ENCODE data around the gene CLDN6.

Gene CLDN6

DNA sequence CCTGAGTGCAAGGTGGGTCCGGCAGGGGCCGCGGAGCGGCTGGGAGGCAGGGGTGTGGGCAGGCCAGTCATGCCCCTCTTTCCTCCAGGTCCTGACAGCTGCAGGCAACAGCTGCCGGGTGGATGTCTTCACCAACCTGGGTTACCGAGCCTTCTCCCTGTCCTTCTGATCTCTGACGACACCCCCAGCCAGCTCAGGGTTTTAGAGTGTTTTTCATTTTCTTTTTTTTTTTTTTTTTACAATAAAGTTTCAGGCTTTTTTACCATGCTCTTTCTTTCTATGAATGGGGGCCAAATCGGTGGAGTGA lies 9.5 kb upstream of the CLDN6 start:
- DNase-seq, result no peak

DNA sequence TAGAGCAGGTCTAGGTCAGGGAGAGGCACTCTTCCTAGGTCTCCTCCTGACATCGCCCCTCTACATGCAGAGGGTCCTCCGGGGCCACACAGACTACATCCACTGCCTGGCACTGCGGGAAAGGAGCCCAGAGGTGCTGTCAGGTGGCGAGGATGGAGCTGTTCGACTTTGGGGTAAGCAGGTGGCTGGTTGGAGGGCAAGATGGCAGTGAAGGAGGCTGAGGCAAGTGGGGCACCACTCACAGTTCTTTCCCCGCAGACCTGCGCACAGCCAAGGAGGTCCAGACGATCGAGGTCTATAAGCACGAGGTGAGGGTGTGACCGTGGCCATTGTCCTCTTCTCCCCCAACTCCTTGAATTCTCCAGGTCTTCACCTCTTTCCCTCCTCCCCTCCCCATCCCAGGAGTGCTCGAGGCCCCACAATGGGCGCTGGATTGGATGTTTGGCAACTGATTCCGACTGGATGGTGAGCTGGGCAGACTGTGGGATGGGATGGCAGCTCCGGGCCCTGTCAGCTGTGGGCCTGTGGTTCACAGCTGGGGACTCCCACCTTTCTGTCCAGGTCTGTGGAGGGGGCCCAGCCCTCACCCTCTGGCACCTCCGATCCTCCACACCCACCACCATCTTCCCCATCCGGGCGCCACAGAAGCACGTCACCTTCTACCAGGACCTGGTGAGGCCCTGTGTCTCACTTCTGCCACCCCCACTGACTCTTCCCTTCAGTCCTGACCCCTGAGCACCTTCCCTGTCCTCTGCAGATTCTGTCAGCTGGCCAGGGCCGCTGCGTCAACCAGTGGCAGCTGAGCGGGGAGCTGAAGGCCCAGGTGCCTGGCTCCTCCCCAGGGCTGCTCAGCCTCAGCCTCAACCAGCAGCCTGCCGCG lies 8.9 kb upstream of the CLDN6 start:
- DNase-seq, result no peak

DNA sequence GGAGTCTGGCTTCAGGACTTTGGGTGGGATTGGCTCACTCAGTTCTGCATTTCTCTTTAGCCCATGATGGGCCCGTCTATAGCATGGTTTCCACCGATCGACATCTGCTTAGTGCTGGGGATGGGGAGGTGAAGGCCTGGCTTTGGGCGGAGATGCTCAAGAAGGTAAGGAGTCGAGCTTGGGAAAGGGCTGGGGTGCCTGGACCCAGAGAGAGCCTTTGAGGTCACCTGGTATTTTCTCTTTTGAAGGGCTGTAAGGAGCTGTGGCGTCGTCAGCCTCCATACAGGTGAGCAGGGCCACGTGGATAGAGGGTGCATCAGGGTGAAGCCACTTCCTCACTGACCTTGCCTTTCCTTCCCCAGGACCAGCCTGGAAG lies 8.0 kb upstream of the CLDN6 start:
- no peak for DNase-seq

DNA sequence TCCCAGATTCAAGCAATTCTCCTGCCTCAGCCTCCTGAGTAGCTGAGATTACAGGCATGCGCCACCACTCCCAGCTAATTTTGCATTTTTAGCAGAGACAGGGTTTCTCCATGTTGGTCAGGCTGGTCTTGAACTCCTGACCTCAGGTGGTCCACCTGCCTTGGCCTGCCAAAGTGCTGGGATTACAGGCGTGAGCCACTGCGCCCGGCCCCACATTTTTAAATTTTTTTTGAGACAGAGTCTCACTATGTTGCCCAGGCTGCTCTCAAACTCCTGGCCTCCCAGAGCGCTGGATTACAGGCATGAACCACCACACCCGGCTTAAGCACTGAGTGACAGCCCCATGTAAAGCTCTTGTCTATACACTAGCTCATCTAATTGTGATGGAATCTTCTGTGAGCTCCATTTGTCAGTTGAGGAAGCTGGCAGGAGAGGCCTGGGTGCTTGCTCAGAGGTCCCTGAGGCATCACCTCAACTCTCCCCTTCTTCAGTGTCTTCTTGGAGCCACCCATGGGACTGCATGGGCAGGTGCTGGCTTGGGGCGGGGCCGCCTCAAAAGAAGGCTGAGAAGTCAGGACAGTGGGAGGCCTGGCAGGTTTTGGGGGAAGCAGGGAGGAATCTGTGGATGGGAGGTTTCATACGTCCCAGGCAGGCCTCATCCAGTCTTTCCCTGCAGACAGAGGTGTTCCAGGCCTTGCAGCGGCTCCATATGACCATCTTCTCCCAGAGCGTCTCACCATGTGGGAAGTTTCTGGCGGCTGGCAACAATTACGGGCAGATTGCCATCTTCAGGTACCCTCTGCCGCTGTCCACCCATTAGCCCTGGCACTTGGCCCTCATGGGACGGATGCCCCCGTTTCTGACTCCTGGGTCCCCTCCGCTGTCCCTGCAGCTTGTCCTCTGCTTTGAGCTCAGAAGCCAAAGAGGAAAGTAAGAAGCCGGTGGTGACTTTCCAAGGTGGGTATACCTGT lies 7.3 kb upstream of the CLDN6 start:
- no peak for DNase-seq

DNA sequence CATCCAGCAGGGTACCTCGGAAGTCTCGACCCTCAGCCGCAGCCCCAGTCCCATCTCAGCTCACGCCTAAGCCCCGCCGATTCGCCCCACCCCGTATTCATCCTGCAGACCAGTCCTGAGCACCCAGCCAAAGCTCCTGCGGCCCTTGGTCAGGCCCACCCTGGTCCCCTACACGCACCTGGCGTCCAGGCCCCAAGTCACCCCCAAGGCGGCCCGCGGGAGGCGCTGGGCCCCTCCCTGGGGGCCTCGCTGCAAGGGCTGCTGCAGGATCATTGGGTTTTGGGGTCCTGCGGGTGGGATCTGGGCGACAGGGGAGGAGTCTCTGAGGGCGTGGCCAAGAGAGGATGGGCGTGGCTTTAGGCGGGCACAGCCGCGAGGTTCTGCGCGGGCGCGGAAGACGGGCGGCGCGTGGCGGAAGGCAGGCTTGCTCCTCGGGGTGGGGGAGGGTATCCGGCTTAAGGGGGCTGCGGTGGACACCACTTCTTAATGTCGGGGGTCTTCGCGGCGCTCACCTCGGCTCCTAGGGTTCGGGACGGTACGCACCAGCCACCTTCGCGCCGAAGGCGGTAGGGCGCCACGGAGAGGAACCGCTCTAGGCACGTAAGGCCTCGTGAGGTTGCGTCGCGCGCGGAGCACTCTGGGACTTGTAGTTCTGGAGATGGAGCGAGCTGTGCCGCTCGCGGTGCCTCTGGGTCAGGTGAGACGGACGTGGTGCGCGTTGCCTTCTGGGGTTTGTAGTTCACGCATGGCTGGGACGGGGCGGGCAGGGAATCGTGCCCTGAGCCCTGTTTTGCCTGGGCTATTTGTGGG lies 5.9 kb upstream of the CLDN6 start, which contains the start of the genes HCFC1R1 and THOC6:
Gene HCFC1R1 (minus strand): TSS at position 274 of the 810 bp plus-strand sequence. CDS start 1 bp downstream, at position 273.
Gene THOC6 (plus strand): TSS at position 367 of the 810 bp plus-strand sequence. CDS start 292 bp downstream, at position 659.
- peak; percentile 98 for DNase-seq

DNA sequence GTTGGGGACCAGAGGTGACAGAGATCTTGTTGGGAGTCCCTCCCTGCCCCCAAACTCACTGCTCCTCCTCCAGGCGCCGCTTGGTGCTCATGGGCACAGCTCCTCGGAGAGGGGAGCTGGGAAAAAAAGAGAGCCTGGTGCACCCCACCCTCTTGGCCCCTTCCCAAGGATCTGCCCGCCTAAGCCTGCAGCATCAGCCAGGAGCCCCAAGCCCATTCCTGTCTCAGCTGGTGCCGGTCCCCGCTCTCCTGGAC lies 5.4 kb upstream of the CLDN6 start:
- DNase-seq, result no peak

DNA sequence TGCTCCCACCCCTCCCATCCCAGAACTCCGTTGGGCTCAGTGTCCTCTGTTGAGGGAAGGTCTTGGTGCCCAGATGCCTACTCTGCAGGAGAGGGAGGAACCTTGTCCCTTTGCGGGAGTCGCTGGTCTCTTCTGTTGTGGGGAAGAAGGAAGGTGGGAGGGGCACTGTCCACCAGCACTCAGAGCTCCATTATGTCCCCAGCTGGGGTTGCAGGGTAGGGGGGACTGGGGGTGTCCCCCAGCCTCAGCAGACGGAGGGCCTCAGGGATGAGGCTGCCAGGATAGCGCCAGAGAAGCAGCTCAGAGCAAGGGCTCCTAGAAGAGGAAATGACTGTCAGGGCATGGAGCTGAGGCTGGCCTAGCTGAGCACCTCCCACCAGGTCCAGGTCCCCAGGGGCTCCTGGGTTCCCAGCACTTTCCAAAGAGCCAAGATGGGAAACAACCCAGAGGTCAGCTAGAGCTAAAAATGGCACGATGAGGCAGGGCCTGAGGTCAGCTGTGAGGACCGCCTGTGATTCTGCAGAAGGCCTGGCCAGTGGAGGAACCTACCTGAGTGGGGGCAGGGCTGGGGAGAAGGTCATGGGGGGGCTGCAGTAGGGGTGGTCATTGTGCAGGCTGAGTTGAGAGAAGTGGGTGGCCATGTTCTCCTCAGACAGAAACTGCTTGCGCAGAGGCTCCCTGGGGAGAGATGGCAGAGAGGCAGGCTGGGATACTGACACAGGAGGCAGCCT lies 4.9 kb upstream of the CLDN6 start:
- no peak for DNase-seq

DNA sequence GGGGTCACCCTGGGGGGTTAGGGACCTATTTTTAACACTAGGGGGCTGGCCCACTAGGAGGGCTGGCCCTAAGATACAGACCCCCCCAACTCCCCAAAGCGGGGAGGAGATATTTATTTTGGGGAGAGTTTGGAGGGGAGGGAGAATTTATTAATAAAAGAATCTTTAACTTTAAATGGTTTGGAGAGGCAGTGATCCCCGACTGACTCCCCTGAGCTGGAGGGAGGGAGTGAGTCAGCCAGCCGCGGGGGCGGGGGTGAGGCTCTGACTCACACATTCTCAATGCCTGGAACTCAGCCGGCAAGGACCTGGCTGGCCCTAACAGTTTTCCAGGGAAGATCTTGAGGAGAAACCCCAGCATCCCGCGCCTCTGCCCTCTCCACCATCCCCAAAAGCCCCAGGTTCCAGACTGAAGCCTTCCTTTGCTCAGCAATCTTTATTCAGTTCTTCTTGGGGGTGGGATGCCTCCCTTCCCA lies 4.3 kb upstream of the CLDN6 start:
- no peak for DNase-seq

DNA sequence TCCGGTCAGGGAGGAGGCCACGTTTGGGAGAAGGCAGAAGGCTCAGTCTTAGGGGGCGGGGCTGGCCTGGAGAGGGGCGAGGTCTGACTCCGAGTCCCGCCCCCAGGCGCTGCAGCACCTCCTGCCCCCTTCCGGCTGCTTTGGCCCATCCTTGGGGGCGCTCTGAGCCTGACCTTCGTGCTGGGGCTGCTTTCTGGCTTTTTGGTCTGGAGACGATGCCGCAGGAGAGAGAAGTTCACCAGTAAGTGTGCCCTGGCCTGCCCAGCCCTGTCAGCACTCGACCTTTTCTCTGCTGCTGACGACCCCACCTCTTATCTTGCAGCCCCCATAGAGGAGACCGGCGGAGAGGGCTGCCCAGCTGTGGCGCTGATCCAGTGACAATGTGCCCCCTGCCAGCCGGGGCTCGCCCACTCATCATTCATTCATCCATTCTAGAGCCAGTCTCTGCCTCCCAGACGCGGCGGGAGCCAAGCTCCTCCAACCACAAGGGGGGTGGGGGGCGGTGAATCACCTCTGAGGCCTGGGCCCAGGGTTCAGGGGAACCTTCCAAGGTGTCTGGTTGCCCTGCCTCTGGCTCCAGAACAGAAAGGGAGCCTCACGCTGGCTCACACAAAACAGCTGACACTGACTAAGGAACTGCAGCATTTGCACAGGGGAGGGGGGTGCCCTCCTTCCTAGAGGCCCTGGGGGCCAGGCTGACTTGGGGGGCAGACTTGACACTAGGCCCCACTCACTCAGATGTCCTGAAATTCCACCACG lies 3.6 kb upstream of the CLDN6 start:
- peak; percentile 77 for DNase-seq

DNA sequence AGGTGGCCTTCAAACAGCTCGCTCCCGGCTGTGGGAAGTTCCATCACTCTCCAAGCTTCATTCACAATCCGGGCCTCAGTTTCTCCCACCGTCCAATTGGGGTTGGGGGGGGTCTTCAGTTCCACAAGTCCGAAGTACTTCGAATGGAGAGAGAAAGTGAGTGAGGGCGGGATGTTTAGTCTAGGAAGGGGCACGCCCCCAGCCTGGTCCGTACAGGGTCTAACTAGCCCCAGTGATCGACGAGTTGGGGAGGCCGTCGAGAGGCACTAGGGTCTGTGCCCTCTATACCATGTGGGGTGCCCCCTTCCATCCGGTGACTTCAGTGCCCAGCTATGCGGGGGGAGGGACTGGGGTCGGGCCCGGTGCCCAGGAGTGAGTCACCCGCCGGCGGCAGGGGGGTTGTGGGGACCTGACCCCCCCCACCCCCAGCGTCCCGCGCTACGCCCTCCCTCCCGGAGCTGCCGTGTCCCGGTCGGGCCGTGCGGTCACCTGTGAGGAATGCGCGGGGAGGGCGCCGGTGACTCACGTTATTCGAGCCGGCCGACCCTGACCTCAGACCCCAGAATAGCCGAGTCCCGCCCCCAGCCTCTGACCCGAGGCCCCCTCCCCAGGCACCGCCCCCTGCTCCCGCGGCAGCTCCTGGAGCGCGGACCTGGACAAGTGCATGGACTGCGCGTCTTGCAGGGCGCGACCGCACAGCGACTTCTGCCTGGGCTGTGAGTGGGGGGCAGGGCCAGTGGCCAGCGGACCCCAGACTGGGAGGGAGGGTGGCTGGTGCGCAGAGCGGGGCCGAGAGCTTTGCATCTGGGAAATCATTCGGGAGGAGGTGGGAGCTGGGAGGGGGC lies 2.8 kb upstream of the CLDN6 start:
- DNase-seq, result no peak

DNA sequence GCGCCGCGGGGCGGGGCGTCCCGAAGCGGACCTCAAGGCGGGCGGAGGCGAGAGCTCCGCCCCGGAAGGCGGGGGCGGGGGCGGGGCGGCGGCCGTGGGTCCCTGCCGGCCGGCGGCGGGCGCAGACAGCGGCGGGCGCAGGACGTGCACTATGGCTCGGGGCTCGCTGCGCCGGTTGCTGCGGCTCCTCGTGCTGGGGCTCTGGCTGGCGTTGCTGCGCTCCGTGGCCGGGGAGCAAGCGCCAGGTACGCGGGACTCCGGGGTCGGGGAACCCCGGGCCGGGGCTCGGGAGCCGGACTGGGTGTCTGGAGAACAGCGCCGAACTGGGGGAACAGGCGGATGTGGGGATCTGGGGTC lies 2.2 kb upstream of the CLDN6 start, which contains the start of gene TNFRSF12A:
Gene TNFRSF12A (plus strand): TSS at position 122 of the 357 bp plus-strand sequence. CDS start 30 bp downstream, at position 152.
- DNase-seq, result peak; percentile 74

DNA sequence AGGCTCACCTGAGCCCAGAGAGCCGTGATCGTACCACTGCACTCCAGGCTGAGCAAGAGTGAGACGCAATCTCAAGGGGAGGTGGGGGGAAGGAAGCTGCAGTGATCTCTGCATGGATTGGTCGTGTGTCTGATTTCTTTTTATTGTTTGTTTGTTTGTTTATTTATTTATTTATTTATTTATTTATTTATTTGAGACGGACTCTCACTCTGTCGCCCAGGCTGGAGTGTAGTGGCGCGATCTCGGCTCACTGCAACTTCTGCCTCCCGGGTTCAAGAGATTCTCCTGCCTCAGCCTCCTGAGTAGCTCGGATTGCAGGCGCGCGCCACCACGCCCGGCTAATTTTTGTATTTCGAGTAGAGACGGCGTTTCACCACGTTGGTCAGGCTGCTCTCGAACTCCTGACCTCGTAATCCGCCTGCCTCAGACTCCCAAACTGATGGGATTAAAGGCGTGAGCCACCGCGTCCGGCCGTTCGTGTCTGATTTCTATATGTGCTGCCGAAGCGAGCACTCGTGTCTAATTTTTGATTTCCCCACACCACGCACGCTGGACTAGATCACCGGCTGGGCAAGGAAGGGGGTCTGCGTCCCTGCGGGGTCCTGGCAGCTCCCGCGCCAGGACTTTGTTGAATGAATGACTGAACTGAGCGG lies 1.7 kb upstream of the CLDN6 start:
- DNase-seq, result no peak

DNA sequence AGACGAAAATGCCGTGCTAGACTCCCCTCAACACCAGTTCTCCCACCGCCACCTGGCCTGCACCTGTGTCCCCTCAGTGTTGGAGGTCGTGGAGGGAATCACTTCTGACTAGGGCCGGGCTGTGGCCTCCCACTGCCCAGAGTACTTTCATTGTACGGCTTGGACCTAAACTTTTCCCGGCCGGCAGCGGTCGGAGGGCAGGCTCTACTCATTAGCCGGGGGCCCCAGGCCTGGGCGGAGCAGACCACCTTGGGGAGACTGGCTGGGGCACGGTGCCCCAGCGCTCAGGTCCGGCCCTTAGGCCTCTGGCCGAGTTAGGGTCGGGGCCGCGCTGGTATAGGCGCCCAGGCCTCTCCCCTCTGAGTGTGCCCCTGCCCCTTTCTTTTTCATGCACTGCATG lies 639 bp downstream of the CLDN6 start:
- DNase-seq, result no peak

DNA sequence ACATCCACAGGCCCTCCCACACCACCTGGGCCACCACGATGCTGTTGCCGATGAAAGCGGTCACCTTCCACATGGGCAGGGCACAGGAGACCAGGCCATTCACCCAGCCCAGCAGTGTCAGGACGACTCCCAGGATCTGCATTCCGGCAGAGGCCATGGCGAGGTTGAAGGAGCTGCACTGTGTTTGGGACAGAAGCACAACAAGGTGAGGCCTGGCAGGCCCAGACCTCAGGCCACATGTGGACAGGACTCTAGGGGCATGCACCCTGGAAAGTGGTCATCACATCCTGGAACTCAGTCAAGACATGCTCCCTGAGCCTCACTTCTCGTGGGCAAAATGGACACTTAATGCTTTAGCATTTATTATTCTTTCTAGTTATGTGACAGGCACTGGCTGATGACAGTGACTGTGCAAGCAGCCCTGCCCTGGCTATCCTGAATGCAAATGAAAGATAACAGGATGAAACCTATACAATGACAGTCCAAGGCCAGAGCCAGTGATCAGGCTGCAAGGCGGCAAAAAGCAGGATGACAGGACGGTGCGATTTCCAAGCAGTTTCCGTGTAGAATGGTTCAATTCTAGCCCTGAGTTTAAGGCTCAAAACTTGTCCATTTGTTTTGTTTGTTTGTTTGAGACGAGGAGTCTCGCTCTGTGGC lies 2.0 kb downstream of the CLDN6 start:
- DNase-seq, result no peak

DNA sequence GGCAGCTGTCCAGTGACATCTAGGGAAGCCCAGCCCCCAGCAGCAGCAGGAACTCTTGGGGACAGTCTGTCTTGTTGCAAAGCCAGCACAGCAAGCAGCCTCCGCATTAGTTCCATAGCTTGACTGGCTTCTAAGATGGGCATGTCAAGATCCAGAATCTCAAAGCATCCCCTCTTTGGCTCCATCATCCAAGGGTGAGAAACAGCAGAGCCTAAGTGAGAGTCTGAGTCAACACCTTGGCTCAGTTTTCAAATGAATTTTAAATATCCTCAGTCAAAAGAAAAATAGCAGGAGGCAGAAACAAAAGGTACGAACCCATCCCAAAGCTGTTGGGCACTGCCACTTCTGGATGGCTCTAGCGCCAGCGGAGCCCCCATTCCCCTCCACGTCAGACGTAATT lies 3.0 kb downstream of the CLDN6 start:
- DNase-seq, result no peak

DNA sequence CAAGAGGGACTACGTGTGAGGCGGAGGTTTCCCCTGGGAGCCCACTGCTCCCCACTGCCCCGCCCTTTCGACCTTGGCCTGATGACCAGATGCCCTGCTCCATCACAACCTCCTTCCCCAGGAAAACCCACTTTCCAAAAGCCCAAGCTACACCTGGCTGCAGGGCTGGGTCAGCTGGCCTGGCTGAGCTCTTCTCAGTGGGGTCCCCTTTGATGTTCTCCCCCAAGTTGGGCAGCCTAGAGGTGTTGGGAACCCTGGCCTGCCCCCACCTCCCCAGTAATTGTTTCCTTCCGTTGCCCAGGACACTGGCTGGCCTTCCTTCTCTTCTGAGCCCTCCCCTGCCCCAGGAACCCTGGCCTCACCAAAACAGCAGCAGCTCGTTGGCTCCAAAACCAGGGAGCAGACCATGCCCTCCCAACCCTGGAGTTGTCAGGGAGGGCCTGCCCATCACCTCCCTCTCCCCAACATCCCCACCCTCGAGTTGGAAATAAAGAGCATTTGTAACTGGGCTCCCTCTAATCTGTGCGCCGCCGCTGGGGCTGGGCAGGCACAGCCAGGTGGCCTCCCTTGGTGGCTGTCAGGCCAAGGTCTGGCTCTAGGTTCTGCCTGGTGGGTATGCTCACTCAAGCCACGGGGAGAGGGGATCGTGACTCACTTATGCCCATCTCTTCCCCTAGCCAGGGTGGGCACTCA lies 3.8 kb downstream of the CLDN6 start:
- no peak for DNase-seq

DNA sequence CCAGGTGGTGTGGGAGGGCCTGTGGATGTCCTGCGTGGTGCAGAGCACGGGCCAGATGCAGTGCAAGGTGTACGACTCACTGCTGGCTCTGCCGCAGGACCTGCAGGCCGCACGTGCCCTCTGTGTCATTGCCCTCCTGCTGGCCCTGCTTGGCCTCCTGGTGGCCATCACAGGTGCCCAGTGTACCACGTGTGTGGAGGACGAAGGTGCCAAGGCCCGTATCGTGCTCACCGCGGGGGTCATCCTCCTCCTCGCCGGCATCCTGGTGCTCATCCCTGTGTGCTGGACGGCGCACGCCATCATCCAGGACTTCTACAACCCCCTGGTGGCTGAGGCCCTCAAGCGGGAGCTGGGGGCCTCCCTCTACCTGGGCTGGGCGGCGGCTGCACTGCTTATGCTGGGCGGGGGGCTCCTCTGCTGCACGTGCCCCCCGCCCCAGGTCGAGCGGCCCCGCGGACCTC lies 4.5 kb downstream of the CLDN6 start:
- no peak for DNase-seq

DNA sequence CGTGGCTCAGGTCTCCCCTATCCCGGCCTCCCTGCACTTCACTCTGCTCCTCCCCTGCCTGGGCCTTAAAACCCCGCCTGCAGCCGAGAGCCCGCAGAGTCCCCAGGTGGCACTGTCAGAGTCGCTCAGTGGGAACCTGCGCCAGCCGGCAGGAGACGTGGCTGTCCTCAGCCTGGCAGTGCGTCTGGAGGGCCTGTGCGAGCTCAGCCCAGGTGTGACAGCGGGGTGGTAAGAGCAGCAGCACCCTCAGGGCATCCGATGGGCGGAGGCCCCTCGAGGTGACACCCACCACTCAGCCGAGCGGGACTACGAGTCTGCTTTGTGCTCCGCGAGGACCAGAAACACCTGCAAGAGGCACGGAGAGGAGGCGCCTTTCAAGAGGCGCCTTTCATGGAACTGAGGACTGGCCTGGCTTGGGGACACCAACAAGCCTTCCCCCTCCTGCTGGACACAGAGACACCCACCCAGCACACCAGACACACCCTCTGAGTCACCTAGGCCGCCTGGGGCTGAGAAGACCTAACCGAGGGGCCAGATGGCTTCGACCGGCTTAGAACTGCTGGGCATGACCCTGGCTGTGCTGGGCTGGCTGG lies 5.1 kb downstream of the CLDN6 start, which contains the start of gene CLDN9:
Gene CLDN9 (plus strand): TSS at position 96 of the 593 bp plus-strand sequence. CDS start 440 bp downstream, at position 536.
- no peak for DNase-seq

Measured in retina (tissue), 1 donor.